ENCODE measurements around the gene BMP4.

GRCh38 chr14:53962953-53963319 lies 6.3 kb upstream of the BMP4 start:
- TF ChIP-seq REST (IDR thresholded peaks at IDR 0.05) (no peak), CTCF (IDR thresholded peaks at IDR 0.05; ENCODE audit: low read depth, low read length, missing input control) (no peak), SP1 (IDR thresholded peaks at IDR 0.05) (no peak), ATF3 (IDR thresholded peaks at IDR 0.05) (no peak), TAF1 (conservative IDR thresholded peaks at IDR 0.05) (no peak), FOXA1 (IDR thresholded peaks at IDR 0.05) (no peak), RXRA (IDR thresholded peaks at IDR 0.05) (no peak), YY1 (IDR thresholded peaks at IDR 0.05) (no peak), GABPA (IDR thresholded peaks at IDR 0.05 in 1 of 2, conservative IDR thresholded peaks at IDR 0.05 in 1 of 2) (no peak), JUND (IDR thresholded peaks at IDR 0.05) (no peak), HNF4A (conservative IDR thresholded peaks at IDR 0.05) (no peak), MAX (IDR thresholded peaks at IDR 0.05) (no peak)

All from liver (tissue), 3 donors.